Stimulated activated CD4-positive, alpha-beta T cell treated with anti-CD3 and anti-CD28 coated beads, Interleukin-2, amount 100 ng/mL, for 24 hours (primary cell): ENCODE measurements around the gene TSC22D1.
"Not testable (repeated sequence)": the region's sequence is repeated elsewhere in the genome, so short reads cannot be mapped to it uniquely, and the experiment has no call there.

ENCODE experiments used
- DNase-seq, 2 donors: peaks; one replicate each; pipeline ENCODE4 v3.0.0-alpha.2; 2020

TSC22D1 gene

DNA sequence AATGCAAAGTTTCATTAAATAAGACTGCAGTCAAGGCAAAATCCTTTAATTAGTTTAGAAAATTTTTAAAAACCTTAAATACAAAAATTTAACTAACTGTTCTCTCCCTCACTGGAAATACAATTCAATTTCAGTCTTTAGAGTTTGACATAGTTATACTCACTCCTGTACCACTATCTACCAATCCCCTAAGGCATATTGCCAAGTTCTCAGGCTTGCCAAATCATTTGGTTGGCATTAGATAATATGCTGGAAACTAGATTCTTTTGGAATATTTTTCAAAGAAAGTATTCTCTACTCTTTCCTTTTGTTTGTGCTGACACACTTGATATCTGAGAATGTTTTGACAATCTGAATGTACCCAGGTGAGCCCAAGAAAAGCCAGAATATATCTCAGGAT, 77.2 kb downstream of the TSC22D1 start:
- no peak for DNase-seq

DNA sequence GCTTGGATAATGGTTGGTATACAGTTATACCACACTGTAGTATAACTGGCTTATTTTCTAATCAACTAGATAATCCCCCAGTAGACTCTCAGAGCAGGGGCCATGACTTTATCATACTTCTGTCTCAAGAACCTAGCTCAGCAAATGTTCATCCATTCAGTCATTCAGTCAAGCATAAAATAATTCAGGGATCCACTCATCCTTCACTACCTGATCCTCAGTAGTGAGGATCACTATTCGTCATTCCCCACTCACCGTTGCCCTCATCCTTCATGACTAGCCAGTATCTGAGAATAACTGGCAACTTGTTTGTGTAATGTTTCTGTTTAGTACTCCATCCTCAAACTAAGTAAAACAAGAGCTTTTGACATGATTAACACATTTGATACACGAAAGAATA, 77.6 kb downstream of the TSC22D1 start:
- DNase-seq, result no peak

DNA sequence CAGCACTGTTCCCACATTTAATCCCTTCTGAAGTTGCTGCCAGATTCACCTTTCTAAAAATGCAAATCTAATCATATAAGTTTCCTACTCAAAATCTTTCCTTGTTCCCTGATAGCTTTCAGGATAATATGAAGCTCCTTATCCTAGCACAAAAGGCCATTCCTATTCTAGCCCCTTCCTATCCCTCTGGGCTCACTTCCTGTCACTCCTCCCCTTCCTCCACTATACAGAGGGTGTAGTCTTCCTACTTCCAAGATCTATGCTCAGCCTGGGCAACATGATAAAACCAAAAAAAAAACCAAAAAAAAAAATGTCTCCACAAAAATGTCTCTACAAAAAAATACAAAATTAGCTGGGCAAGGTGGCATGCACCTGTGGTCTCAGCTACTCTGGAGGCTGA, 78.3 kb downstream of the TSC22D1 start:
- DNase-seq, result no peak

DNA sequence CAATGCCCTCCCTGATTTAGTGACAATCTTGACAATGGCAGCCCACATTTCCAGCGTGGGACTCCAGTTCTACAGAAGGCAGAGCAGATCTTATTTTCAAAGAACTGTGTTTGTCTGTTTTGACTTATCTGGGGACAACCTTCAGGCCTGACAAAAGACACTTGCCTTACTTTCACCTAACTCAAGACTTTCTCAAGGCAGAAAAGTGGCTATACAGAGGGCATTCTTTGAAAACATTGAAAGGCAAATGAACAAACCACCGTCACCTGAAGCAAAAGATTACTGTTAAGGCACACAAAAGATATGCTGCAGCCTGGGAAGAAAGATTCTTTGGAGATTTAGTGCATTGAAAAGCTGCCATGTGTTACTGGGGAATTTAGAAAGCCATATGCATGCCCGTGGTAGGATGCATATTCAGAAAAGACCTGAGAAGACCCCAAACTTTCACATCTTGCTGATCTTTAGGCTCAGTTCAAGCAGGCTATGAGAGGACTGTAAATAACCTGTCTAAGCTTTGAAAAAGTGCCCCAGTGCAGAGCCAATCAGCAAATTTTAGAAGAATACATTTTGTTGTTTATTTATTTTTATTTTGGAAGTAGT, 82.8 kb downstream of the TSC22D1 start:
- no peak for DNase-seq

- no peak for DNase-seq
Measured at GRCh38 chr13:44489751-44490150, 86.4 kb downstream of the TSC22D1 start.

DNA sequence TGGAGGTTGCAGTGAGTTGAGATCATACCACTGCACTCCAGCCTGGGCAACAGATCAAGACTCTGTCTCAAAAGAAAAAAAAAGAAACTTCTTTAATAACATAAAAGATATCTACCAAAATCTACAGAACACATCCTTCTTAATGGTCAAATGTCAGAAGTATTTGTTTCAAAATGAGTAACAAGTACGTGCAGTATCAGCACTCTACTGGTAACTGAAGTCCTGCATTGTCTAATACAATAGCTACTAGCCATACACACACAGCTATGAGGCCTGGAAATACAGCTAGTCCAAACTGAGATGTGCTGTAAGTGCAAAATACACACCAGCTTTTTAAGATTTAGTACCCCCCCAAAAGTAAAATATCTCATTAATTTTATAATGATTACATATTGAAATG, 88.1 kb downstream of the TSC22D1 start:
- no peak for DNase-seq

DNA sequence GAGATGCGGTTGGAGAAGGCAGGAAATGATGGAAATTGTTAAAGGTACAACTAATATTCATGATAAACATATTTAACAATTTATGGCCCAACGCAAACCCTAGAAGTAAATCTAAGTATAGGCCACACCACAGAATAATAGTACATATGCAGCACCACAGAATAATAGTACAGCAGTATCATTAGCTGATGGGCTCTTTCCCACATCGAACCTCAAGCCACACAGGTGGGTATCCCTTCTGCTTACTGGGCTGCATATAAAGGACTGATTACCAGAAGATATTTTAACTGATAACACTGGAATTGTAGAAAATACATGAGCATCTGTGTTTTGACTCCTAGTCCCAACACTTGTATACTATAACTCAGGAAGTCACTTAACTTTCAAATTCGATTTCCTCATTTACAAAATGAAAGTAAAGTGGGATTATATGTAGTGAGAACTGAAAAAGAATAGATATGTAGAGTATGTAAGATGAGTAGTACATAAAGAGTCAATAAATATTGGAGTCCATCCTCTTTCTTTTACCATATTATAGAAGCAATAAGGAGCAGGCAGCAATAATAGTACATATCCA, 91.5 kb downstream of the TSC22D1 start:
- no peak for DNase-seq

- DNase-seq, result no peak
Measured at GRCh38 chr13:44474122-44474910, 101.8 kb downstream of the TSC22D1 start.

DNA sequence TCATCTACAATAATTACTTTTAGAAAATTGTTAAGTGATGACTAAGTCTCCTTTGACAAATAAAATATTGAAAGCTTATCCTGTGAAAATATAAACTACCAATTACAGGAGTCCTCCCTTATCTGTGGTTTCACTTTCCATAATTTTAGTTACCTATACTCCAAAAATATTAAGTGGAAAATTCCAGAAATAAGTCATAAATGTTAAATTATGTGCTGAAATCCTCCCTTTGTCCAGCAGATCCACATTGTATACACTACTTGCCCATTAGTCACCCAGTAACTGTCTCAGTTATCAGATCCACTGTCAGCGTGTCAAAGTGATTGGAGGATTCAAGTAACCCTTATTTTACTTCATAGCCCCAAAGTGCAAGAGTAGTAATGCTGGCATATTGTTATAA, 104.4 kb downstream of the TSC22D1 start:
- no peak for DNase-seq

DNA sequence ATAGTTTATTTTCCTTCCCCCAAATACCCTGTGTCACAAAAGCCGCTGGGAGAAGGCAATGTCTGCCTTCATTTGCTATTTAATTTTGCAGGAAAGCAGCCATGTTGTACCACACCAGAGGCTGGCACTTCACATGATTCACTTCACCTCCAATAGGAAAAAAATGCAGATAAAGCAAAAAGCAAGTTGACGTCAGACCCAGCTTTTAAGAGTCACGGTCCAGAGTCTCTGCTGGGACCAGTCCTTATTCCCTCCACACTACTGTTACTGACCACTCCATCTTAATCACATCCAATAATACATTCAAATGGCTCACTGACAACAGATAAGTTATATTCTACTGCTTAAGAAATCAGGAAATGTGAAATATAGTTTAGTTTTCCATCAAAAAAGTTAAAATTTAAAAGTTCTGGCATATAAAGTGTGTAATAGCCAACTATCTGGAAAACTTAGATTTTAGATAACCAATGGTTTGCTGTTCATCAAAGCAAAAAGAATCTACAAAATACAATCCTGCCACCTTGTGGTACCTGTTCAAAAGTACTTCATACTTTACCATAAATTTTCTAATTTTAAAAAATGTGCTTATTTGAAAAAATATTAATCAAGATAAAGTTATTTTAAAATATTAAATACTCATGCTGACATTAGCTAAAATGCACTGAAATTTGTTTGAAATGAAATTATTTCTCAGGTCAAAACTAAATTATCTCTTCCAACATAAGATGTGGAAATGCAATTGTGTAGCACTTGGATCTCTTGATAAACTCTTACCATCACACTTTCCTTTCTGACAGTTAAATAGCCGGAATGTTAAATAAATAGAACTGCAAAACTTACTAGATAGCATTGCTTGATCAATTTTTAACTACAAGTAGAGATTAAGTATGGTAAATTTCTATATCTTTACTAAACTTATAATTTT, 105.2 kb downstream of the TSC22D1 start:
- DNase-seq, result no peak

- DNase-seq, result no peak
Measured at GRCh38 chr13:44468874-44469273, 107.3 kb downstream of the TSC22D1 start.

- DNase-seq, result no peak
Measured at GRCh38 chr13:44465318-44465717, 110.8 kb downstream of the TSC22D1 start.

GRCh38 chr13:44464471-44464870, 111.7 kb downstream of the TSC22D1 start:
- no peak for DNase-seq

DNA sequence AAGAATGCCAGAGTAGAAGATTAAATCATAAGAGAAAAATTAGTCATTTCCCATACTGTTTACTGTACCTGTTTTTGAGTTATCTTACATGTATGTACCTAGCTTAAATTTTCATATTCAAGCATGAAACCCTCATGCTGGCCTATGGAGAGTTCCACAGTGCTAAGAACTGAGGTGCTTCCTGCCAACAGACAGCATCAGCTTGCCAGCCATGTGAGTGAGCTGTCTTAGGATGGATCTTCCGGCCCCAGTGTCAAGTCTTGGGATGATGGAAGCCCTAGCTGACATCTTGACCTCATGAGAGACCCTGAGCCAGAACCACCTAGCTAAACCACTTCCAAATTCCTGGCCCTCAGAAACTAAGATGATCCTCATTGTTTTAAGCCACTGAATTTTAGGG, 112.4 kb downstream of the TSC22D1 start:
- DNase-seq, result no peak

- DNase-seq, result no peak
Measured at GRCh38 chr13:44459674-44460073, 116.5 kb downstream of the TSC22D1 start.

- DNase-seq, result no peak
Measured at GRCh38 chr13:44458313-44458975, 117.7 kb downstream of the TSC22D1 start.

- DNase-seq, result not testable (repeated sequence)
Measured at GRCh38 chr13:44456212-44456611, 119.9 kb downstream of the TSC22D1 start.

DNA sequence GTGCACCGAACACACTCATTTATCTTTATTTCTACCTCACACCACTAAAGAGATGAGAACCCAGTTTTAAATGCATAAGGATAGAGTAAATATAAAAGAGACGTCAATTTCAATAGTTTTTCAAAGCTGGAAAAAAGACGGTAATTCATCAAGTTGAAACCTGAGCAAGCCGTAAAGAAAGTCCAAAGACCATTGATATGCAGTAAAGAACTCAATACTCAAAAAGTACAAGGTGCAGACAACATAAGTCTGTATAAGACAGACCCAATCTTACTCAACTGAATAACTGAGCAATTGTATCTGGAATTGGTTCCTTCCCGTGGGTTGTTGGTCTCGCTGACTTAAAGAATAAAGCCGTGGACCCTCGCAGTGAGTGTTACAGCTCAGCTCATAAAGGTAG, 120.4 kb downstream of the TSC22D1 start:
- no peak for DNase-seq

DNA sequence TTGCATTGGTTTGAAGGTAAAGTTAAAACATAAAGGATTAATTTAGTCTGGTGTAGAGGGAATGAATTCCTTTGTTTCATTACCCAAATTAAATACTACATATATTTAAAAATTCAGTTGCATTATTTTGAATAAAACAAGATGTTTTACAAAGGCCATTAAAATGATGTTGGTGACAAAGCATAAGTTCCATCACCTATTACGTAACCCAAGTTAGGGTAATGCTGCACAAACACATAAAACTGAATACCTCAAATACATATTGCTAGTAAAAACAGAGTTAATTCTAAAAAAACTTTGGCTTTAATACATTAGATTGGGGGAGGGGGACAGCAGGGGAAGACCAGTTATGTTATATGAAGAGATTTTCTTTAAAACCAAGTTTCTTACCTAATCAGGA, 122.2 kb downstream of the TSC22D1 start:
- no peak for DNase-seq

DNA sequence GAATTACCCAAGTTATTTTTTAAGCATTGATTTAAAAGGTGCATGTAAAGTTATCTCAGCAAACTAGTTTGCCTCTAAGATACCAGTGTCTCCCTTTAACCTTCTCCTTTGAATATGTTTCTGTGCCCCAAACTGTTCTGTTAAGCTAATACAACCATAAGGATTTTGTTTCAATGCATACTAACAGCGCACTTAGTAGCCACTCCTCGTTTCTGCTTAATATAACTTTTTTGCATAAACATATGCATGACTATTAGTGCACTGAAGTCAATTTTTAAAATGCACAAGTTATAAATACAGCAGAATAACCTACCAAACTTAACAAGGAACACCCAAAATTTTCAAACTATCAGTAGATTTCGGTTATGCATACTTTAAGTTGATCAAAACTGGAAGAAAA, 123.1 kb downstream of the TSC22D1 start:
- no peak for DNase-seq

DNA sequence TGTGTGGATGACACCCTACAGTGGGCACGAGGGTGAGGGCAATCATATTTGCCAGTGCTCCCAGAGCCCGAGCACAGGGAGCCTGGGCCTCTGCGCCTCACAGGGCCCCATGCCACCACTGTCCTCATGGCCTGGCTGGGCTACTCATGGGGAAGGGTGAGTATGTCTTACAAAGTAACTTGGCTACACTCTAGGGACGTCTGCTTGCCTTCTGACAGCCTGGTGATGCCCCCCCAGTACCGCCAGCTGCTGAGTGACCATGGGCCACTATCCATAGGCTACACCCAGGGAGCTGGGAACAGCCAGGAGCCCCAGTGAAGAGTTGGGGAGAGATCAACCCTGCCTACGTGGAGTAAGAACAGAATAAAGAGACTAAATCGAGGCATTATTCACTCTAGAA, 123.7 kb downstream of the TSC22D1 start:
- no peak for DNase-seq

DNA sequence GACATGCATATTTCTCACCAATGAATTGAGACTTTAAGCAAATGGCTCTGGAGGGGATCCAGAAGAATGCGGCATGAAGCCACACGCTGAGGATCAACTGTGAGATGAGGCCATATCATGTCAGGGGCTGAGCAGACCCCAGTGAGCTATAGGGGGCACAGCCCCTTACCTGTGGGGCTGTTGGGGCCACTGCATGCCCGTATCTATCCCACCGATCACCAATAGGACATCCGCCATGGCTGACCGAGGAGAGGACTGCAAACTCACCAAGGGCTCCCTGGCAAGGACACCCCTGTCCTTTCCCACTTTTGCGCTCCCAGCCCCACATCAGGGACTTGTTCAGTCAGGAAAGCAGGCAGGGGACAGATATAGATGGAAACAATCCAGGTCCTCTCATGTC, 124.5 kb downstream of the TSC22D1 start:
- no peak for DNase-seq

- no peak for DNase-seq
Measured at GRCh38 chr13:44451126-44451525, 125.0 kb downstream of the TSC22D1 start.
